Skeletal muscle tissue (tissue), 5 donors: ENCODE data around the gene TVP23C. TPM values are rescaled to one million over a fixed set of nuclear protein-coding genes. Genes with fewer than 3 reads are reported as not detected.

Experiments
- H3K27ac ChIP-seq: one replicate; pipeline ENCODE4 v1.7.0; 2013; ENCODE audit warnings: mild to moderate bottlenecking, low read depth, low read length, inconsistent platforms
- H3K27me3 ChIP-seq, 3 donors: one replicate each; pipeline ENCODE4 v1.7.0; 2013; ENCODE audit warnings: low read length in 3 of 3; ENCODE audit not compliant: control insufficient read depth in 3 of 3, insufficient read depth in 3 of 3
- H3K36me3 ChIP-seq, 3 donors: one replicate each; pipeline ENCODE4 v1.7.0; 2013; ENCODE audit warnings: low read length in 3 of 3; ENCODE audit not compliant: control insufficient read depth in 3 of 3, insufficient read depth in 3 of 3
- H3K4me1 ChIP-seq, 3 donors: one replicate each; pipeline ENCODE4 v1.7.0; 2013; ENCODE audit warnings: low read length in 3 of 3, mild to moderate bottlenecking in 3 of 3; ENCODE audit not compliant: control insufficient read depth in 3 of 3, insufficient read depth in 3 of 3
- H3K4me3 ChIP-seq, 3 donors: one replicate each; pipeline ENCODE4 v1.7.0; 2013; ENCODE audit warnings: low read length in 3 of 3
- H3K9ac ChIP-seq, 3 donors: one replicate each; pipeline ENCODE4 v1.7.0; 2013; ENCODE audit warnings: low read length in 3 of 3, mild to moderate bottlenecking in 3 of 3, moderate library complexity in 2 of 3, low read depth in 1 of 3
- H3K9me3 ChIP-seq, 3 donors: one replicate each; pipeline ENCODE4 v1.7.0; 2013; ENCODE audit warnings: low read length in 3 of 3; ENCODE audit not compliant: control insufficient read depth in 3 of 3
- small RNA-seq: library from RNA; depleted of rRNA; stranded (forward); fragments of <200 nt; gene quantifications from one replicate; pipeline ENCODE3, GENCODE V24; 2014
- total RNA-seq: library from RNA; depleted of rRNA; stranded (reverse); fragments of >200 nt; gene quantifications from one replicate; pipeline ENCODE4 v1.2.3, GENCODE V29; 2014
- donor health status: Osteomylitis.

Gene TVP23C
- total RNA-seq, 1 donor from 2014 or later, result 32.9 TPM

DNA sequence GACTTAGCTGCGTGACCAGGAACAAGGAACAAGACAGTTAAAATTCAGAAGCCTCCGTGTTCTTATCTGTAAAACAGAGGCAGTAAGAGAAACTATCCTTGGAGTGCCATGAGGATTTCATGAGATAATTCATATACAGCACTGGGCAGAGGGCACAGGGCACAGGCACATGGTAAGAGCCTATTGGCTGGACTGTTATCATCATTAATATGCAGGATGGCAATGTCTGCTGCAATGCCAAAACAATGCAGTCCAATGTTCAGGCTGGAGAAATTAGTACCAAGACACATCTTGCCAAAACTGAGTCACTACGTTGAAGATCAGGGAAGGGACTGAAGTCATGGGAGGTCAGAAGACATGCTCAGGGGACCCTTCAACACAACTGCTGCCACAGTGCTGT lies 109.5 kb downstream of the TVP23C start:
- Histone ChIP-seq H3K4me1 (peaks cover 31 to 40% (median 39%) of the 10 kb centered on the region in 3 donors), H3K4me3 (no peak overlapping the region), H3K36me3 (no peaks in the 10 kb centered on the region), H3K9me3 (peaks cover 0 to 2% (median 0%) of the 10 kb centered on the region in 3 donors), H3K27me3 (no peaks in the 10 kb centered on the region), H3K9ac (no peak overlapping the region), H3K27ac (no peak overlapping the region)

- Histone ChIP-seq H3K9me3 (peaks cover 0 to 2% (median 0%) of the 10 kb centered on the region in 3 donors), H3K27ac (no peak overlapping the region)
Measured at GRCh38 chr17:15453246-15453645, 110.0 kb downstream of the TVP23C start.

DNA sequence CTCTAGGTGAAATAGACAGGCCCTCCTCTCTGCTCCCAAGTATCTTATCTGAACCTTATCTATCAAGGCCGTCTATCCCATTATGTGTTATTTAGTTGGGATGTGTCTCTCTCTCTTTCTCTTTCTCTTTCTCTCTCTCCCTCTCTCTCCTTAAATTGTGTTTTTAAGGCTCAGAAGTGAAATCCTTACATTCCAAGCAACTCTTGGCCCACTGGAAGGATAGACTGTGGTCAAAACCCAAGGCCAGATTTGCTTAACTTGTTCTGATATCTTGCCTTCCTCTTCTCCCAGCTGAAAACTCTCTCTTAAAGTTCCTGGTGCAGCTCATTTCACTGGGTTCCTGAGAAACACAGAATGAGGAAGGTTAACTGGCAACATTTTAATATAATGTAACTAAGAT lies 110.5 kb downstream of the TVP23C start:
- peaks cover 0 to 2% (median 0%) of the 10 kb centered on the region in 3 donors for H3K9me3 ChIP-seq
- H3K9ac ChIP-seq, result no peak overlapping the region
- H3K36me3 ChIP-seq, result no peaks in the 10 kb centered on the region
- H3K4me1 ChIP-seq, result peaks cover 37 to 40% (median 40%) of the 10 kb centered on the region in 3 donors
- H3K27ac ChIP-seq, result no peak overlapping the region
- no peaks in the 10 kb centered on the region for H3K27me3 ChIP-seq
- no peak overlapping the region for H3K4me3 ChIP-seq

More at GRCh38 chr17:15453246-15453645, 110.0 kb downstream of the TVP23C start:
- H3K9ac ChIP-seq, result no peak overlapping the region
- peaks cover 35 to 40% (median 40%) of the 10 kb centered on the region in 3 donors for H3K4me1 ChIP-seq
- no peaks in the 10 kb centered on the region for H3K27me3 ChIP-seq
- no peak overlapping the region for H3K4me3 ChIP-seq
- no peaks in the 10 kb centered on the region for H3K36me3 ChIP-seq

Small RNA genes lying within 50 kb of the gene (small RNA-seq; reads per million reads assigned to genes)
- gene AC005838.1 (not detected), gene RF00090 (not detected)

Other genes starting within 250 kb of the TVP23C start
- gene TEKT3, start 221.9 kb downstream of the TVP23C start, total RNA-seq, result not detected
- gene CDRT4, start 95.9 kb downstream of the TVP23C start, total RNA-seq, result 1.6 TPM
- 0.52 TPM for gene FBXW10B, start 56.2 kb upstream of the TVP23C start, total RNA-seq
- 45.9 TPM for gene TRIM16, start 120.8 kb upstream of the TVP23C start, total RNA-seq
- gene ZNF286A, start 136.3 kb upstream of the TVP23C start, total RNA-seq, result 19.3 TPM
- 1.6 TPM for gene TBC1D26, start 168.8 kb upstream of the TVP23C start, total RNA-seq